Raji (cell line): ENCODE data around the gene DNAJB2.

Source experiments
- POLR2A ChIP-seq: IDR thresholded peaks from 2 replicates; pipeline ENCODE4 v1.6.1; 2011; ENCODE audit warnings: low read depth, low read length, control low read depth; ENCODE audit not compliant: insufficient read depth

DNAJB2 gene

GRCh38 chr2:219279151-219279915, at the start of gene DNAJB2:
DNAJB2 (plus strand) TSS chr2:219279366; CDS start chr2:219279834, 468 bp downstream.
- TF ChIP-seq POLR2A: peak; percentile 74

DNA sequence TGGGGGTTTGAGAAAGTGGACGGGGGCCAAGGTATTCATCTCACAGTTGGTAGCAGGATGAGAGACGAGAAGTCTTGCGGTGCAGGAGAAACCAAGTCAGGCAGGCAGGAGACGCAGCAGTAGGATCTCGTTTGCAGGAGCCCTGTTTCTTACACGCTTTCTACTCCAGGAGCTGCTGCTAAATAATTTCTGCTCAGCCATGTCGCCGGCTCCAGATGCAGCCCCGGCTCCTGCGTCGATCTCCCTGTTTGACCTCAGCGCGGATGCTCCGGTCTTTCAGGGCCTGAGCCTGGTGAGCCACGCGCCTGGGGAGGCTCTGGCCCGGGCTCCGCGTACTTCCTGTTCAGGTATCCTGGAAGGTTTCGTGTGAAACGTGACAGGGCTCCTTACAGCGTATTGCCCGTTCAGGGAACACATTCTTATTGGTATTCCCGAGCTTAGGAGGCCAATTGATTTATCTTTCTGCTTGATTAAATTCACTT, 49.1 kb upstream of the DNAJB2 start:
- TF ChIP-seq POLR2A: no peak

DNA sequence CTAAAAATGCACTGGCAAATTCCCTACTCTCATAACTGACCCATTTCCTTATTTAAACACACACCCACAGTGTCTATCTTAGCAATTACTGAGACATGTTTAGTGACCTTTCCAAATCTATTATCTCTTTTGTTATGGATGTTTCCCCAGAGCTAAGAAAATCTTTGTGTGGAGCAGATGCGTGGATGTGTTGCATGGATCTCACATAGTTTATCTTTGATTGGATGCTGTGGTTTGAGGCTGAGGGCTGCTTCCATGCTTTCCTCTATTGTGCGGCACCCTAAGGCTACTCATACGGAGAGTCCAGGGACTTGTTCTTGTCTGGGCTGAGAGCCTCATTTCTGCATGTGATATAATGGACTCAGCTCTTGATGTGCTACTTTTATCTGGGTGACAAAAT, 44.8 kb upstream of the DNAJB2 start:
- no peak for TF ChIP-seq POLR2A

DNA sequence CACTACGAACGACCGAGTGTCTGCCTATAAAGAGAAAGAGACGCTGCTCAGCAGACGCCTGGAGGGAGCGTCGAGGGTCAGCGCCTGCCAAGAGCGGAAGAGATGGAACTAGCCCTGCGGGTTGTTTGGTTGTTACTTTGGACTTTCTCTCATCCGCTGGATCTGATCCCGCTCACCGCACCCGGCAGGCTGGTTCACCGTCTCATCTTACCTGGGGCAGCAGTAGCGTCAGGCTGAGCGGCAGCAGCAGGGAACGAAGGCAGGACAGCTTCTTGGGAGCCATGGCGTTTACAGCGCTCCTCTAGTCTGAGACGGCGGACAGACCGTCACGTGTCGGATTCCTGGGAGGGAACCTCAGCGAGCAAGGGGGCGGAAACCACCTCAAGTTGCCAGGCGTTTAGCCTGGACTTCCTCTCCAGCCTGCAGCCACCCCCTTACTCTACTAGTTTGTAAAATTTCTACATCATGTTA, 35.8 kb upstream of the DNAJB2 start:
- TF ChIP-seq POLR2A: no peak

DNA sequence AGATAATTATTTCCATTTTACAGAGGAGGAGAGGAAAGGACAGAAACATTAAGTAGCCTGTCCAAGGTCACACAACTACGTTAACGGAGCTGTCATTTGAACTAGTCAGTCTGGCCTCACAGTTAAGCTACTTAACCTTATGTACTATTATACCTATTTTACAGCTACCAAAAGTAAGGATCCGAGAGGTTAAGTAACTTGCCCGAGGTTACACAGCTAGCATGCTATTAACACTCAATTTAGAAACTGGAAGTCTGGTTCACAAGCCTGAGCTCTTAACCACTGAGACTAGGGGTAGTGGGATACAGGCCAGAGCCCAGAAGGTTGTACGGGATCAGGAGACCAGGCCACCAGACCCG, 34.4 kb upstream of the DNAJB2 start:
- no peak for TF ChIP-seq POLR2A

DNA sequence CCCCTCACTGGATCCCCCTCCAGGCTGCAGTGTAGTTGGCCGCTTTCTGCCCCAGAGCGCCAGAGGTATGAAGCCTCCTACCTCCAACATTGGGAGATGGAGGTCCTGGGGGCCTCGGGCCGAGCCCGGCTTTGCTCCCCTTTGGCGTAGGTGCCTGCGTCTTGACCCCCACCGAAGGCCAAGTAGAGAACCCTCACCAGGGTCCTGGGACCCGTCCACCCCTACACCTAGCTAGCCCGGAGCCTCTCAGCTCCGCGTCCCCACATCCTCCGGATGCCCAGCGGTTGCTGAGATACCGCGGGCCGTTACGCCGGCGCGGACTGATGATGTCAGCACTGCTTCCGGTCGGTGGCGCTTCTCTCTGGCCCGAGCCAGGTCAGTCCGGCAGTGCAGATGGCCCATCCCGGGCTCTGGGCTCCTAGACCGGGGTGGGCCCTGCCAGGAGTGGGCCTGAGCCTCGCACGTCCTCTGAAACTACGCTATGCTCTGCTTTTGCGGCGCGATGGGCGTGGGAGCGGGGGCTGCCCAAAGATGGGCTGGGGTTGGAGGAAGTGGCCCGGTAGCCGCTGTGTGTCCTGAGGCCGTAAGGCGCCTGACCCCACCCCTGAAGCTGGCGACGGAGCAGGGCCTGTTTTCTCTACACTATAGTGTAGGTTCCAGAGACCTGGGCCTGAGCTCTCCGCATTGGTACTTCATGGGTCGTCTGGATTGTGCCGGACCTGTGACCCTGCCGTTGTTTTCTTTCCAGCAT, 33.8 kb upstream of the DNAJB2 start, which contains the start of the genes GLB1L and STK16:
TSS of gene GLB1L (minus strand) at position 297 of the 751 bp plus-strand sequence. CDS start 1,871 bp downstream, outside the sequence.
TSS of gene STK16 (plus strand) at position 332 of the 751 bp plus-strand sequence. CDS start 521 bp downstream, outside the sequence.
- TF ChIP-seq POLR2A: peak; percentile 83

GRCh38 chr2:219245899-219246230, 33.3 kb upstream of the DNAJB2 start:
- TF ChIP-seq POLR2A: no peak

DNA sequence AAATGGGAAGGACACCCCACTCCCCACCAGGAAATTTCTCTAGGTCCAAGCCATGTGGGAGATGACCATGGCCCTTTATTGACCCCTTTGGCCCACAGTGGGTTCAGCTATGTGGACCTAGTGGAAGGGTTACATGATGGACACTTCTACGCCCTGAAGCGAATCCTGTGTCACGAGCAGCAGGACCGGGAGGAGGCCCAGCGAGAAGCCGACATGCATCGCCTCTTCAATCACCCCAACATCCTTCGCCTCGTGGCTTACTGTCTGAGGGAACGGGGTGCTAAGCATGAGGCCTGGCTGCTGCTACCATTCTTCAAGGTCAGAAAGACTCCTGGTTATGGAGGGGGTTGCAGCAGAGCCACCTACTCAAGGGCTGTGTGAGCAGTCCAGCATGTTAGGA, 32.6 kb upstream of the DNAJB2 start:
- no peak for TF ChIP-seq POLR2A

- TF ChIP-seq POLR2A: peak; percentile 15; the same call in 1 of the 2 replicates
These were observed 31.2 kb upstream of the DNAJB2 start for GRCh38 chr2:219247678-219248642.

DNA sequence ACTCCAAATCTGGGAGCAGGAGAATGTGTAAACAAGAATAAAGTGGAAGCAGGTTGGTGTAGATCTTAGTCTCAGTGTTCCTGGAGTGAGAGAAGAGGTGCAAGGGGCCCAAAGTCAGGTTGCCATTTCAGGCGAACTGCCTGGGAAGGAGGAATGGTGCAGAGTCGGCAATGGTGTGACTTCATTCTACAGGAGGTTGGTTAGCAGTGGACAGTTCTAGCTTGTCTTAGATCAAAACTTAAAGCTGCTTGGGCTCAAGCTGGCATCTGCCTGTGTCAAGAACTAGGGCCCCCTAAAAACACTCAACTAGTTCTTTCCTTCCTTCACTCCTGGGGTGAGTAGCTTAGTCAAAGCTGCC, 30.3 kb upstream of the DNAJB2 start:
- TF ChIP-seq POLR2A: no peak

- peak; percentile 70 for TF ChIP-seq POLR2A
These were observed 29.8 kb upstream of the DNAJB2 start for GRCh38 chr2:219249203-219249980.

DNA sequence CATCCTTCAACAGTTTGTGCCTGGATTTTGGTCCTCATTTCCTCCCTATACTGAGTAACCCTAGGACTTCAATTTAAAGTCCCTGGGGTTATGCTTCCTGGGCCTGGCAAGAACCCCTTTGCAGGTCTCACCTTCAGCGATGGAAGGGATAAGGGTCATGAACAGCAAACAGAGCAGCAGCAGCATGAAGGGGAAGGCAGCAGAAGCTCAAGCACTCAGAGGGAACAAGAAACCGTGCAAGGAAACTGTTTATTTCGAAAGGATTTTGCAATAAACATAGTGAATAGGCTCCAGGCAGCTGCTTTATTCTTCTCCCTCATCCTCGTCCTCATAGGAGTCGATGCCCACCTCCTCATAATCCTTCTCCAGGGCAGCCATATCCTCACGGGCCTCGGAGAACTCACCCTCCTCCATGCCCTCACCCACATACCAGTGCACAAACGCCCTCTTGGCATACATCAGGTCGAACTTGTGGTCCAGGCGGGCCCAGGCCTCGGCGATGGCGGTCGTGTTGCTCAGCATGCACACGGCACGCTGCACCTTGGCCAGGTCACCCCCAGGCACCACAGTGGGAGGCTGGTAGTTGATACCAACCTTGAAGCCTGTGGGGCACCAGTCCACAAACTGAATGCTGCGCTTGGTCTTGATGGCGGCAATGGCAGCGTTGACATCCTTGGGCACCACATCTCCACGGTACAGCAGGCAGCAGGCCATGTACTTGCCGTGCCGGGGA, 29.0 kb upstream of the DNAJB2 start:
- TF ChIP-seq POLR2A: 0 out of 2 replicates have a peak, but pooled peaks have one; percentile 29

- no peak for TF ChIP-seq POLR2A
These were observed 27.5 kb upstream of the DNAJB2 start for GRCh38 chr2:219251656-219252055.
